GM18526 (cell line): ENCODE measurements around the gene MPZ.

Experiments used
- POLR2A ChIP-seq: IDR thresholded peaks from 3 replicates; pipeline ENCODE4 v1.6.1; 2011; ENCODE audit not compliant: insufficient read length; ENCODE audit errors: extremely low read depth

MPZ gene

GRCh38 chr1:161309868-161310267, at the start of gene MPZ:
Gene MPZ (minus strand): TSS chr1:161309968. CDS start chr1:161309905, 63 bp downstream.
- no peak for TF ChIP-seq POLR2A

GRCh38 chr1:161359291-161359690, 49.5 kb upstream of the MPZ start:
- no peak for TF ChIP-seq POLR2A

GRCh38 chr1:161357073-161357472, 47.3 kb upstream of the MPZ start:
- no peak for TF ChIP-seq POLR2A

- no peak for TF ChIP-seq POLR2A
Measured at GRCh38 chr1:161351482-161351881, 41.7 kb upstream of the MPZ start.

GRCh38 chr1:161350671-161351070, 40.9 kb upstream of the MPZ start:
- no peak for TF ChIP-seq POLR2A

GRCh38 chr1:161342821-161343220, 33.1 kb upstream of the MPZ start:
- TF ChIP-seq POLR2A: no peak

GRCh38 chr1:161342177-161342576, 32.4 kb upstream of the MPZ start:
- TF ChIP-seq POLR2A: no peak

- TF ChIP-seq POLR2A: no peak
Measured at GRCh38 chr1:161335796-161336195, 26.0 kb upstream of the MPZ start.

- TF ChIP-seq POLR2A: no peak
Measured at GRCh38 chr1:161333166-161333565, 23.4 kb upstream of the MPZ start.

- TF ChIP-seq POLR2A: no peak
Measured at GRCh38 chr1:161330346-161330745, 20.6 kb upstream of the MPZ start.

GRCh38 chr1:161324020-161324419, 14.3 kb upstream of the MPZ start:
- TF ChIP-seq POLR2A: no peak

- peak; percentile 93 for TF ChIP-seq POLR2A
Measured at GRCh38 chr1:161314201-161314981, 4.6 kb upstream of the MPZ start, which contains the start of gene SDHC. Gene SDHC (plus strand): TSS chr1:161314381. CDS start chr1:161314406, 25 bp downstream.

- TF ChIP-seq POLR2A: no peak
Measured at GRCh38 chr1:161313554-161314200, 3.9 kb upstream of the MPZ start.

- TF ChIP-seq POLR2A: no peak
Measured at GRCh38 chr1:161311595-161312181, 1.9 kb upstream of the MPZ start.

- no peak for TF ChIP-seq POLR2A
Measured at GRCh38 chr1:161307892-161308638, 1.7 kb downstream of the MPZ start.
